Erythroblast (primary cell): ENCODE measurements around the gene BRCC3.

ENCODE experiments used
- DNase-seq, 2 experiments: peaks; one replicate each; lab custom pipeline; 2025; lab: John Stamatoyannopoulos, UW
- GATA1 ChIP-seq: IDR thresholded peaks from 2 replicates; pipeline ENCODE4 v1.6.1; 2011; ENCODE audit warnings: low read depth, mild to moderate bottlenecking, control low read depth, low read length, moderate library complexity
- POLR2A ChIP-seq: IDR thresholded peaks from 2 replicates; pipeline ENCODE4 v1.6.1; 2011; ENCODE audit warnings: mild to moderate bottlenecking, low read length

The BRCC3 gene

GRCh38 chrX:155048977-155049619 lies 22.2 kb upstream of the BRCC3 start:
- DNase-seq, result peak; percentile 69 to 79
- TF ChIP-seq GATA1 (no peak), POLR2A (no peak)

- TF ChIP-seq GATA1 (no peak), POLR2A (no peak)
- no peak for DNase-seq
Measured at GRCh38 chrX:155052738-155053498, 18.4 kb upstream of the BRCC3 start.

DNA sequence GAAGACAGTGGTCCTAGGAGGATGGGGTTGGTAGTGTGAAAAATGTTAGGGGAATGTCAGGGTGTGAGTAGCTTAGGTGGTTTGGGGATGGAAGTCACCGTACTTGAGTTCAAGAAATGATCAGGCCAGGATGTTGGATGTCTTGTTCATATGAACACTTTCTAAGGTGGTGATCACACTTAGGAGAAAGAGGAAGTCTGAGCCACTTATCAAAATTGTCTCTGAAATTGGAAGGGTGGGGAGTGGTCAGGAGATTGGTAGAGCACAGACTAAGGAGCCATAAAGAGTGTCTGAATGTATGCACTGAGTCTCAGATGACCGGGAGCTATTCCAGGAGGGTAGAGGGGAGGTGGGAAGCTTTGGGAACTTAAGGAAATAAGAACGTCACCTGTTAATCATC lies 17.7 kb upstream of the BRCC3 start:
- no peak for TF ChIP-seq POLR2A
- no peak for TF ChIP-seq GATA1
- DNase-seq, result no peak

- no peak for TF ChIP-seq POLR2A
- TF ChIP-seq GATA1, result no peak
- DNase-seq, result no peak
Measured at GRCh38 chrX:155054255-155054654, 17.1 kb upstream of the BRCC3 start.

DNA sequence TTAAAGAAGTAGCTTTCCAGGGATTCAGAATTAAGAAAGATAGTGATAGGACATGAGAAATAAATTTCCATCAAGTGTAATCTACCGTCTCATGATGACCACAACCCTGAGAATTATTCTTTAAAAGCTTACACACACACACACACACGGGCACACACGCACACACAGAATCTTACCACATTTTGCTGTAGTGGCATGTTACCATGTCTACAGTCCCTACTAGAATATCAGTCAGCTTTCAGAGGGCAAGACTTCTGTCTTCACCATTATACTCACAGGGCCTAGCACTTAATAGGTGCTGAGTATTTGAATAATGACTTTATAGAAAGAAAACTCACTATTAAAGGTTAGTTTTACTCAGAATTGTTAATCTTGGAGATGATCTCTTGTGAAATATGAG lies 15.8 kb upstream of the BRCC3 start:
- no peak for TF ChIP-seq POLR2A
- TF ChIP-seq GATA1, result no peak
- DNase-seq, result no peak

- no peak for DNase-seq
- TF ChIP-seq GATA1, result no peak
- TF ChIP-seq POLR2A, result no peak
Measured at GRCh38 chrX:155056471-155056870, 14.8 kb upstream of the BRCC3 start.

DNA sequence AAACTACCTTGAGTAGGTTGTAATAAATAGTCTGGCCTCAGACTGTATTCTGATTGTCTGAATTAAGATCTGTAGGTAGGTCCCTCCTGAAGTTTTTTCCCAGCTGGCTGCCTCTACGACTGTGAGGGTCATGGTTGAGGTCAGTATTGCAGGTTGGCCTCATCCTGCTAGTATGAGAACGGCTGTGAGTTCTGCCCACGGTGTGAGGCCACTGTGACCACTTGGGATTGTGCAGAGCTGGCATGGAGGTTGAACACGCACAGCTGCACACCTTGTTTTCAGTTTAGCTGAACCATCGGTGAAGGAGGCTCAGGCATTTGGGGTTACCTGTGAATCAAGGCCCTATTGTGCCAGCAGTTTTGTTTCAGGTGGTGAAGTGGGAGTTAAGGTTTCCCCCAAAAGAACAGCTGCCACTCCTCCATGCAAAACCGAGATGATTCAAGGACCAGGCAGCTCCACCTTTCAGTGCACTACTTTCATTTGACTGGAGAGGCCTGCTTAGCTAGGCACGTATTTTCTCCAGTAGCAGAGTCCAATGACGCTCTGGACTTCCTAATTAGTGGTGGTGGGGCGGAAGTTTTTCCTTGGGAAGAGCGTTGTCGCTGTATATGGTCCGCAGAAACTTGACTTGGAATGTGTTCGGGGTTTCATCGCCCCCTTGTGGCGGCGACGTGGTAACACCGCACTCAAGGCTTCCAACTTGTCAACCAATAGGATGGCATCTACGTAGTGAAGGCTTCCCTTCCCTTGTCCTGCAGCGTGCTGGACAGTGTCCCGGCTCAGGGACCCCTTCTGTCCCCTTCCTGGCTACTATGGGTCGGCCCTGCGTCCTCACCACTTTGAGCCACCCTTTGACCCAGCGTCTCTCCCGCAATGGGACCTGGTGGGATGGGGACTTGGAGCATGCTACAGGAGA lies 14.2 kb upstream of the BRCC3 start:
- no peak for TF ChIP-seq GATA1
- TF ChIP-seq POLR2A, result no peak
- peak; percentile 69 to 83 for DNase-seq

DNA sequence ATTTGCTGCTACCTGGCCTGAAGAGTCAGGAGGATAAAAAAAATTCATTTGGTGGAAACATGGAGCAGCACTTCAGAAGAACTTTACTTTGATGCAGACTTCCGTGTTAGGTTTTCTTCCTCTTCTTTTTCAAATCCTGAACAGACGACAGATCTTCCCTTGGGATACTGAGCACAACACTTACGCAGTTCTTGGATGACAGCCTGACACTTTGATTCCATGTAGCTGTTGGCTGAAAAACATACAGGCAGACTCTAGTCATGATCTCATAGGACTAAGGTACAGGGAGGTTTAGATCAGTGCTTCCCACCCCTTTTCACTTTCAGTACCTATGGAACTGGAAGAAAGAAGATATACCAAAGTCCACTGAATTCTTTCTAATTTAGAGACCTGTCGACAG lies 9.5 kb upstream of the BRCC3 start:
- DNase-seq, result no peak
- no peak for TF ChIP-seq GATA1
- TF ChIP-seq POLR2A, result no peak

DNA sequence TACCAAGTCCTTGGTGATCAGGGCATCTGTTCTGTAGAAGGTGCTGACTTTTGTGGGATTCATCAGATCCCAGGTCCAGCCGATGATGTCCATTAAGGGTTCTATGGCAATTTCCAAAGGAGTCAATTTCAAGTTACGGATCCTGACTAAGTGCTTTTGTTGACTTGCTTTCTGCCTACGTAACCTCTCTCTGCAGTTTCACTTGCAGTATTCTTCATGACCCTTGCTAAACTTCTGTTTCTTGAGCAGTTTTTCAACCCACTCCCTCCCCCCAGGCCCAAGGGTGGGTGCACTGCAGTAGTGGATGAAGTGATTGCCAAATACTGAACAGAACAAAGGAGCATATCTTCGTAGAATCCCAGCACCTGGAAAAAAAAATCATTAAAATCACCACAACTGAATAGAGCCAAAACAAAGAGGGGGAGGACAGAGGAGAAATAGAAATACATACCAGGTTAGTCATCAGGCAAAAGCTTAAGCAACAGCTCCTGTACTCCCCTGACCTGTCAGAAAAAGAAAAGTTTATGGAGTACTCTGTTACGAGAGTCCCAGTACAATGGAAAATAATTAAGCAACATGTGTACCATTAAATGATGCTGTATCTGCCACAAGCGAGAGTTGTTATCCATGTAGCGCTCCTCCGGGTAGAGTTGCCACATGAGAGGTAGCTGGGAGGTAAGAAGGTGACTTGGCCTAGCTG lies 6.1 kb upstream of the BRCC3 start:
- no peak for DNase-seq
- TF ChIP-seq GATA1, result no peak
- TF ChIP-seq POLR2A, result no peak

GRCh38 chrX:155068165-155068564 lies 3.1 kb upstream of the BRCC3 start:
- TF ChIP-seq GATA1 (no peak), POLR2A (no peak)
- DNase-seq, result peak in 1 of 2 experiments; percentile 2

DNA sequence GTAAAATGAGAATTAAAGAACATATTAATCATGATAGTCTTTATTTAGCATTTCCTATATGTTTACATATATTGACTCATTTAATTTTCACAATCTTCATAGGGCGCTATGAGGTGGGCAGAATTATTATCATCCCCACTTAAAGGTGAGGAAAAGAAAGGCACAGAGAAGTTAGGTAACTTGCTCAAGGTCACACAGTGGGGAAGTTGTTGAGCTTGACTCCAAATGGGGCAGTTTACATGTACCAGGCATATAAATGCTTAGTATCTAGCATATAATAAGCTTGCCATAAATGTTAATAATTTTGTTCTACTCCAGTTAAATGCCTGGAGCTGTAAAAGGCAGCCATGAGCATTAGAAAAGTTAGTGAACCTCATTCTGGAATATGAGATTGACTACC lies 1.9 kb upstream of the BRCC3 start:
- no peak for DNase-seq

DNA sequence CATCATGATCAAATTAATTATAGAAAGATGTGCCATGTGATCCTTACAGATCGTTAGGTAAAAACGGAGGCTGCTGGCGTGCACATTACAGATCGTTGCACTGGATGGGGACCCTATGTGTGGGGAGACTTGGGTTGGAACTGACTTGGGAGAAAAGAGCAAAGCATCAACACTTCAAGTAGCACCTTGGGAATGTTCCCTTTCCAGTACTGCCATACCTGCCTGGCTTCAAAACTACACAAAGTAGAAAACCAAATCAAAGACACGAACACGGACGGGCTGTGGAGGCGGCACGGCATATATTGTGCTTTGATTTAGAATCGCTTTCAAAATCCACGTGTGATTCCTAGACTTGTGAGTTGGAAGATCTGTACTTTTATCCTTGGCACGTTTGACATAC lies 1.3 kb upstream of the BRCC3 start:
- DNase-seq, result peak in 1 of 2 experiments; percentile 23
- TF ChIP-seq POLR2A (no peak), GATA1 (no peak)

More for the DNA sequence above, 1.9 kb upstream of the BRCC3 start:
- TF ChIP-seq GATA1, result no peak
- TF ChIP-seq POLR2A, result no peak

DNA sequence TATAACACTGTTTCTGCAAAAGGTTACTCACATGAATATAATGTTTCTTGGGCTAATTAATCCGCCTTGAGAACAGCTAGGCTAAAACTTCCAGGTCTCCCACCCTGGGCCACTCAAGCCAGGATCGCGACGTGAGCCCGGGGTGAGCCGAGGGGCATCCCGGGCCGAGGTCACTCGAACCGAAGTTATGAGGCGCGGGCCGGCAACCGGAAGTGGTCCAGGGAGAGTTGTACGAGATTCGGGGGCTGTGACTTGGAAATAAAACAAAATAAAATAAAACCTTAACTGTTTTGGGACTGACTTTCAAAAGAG lies 689 bp upstream of the BRCC3 start:
- TF ChIP-seq POLR2A (no peak), GATA1 (no peak)
- no peak for DNase-seq
